Measurements from ENCODE around the gene MAPT.

MAPT gene

DNA sequence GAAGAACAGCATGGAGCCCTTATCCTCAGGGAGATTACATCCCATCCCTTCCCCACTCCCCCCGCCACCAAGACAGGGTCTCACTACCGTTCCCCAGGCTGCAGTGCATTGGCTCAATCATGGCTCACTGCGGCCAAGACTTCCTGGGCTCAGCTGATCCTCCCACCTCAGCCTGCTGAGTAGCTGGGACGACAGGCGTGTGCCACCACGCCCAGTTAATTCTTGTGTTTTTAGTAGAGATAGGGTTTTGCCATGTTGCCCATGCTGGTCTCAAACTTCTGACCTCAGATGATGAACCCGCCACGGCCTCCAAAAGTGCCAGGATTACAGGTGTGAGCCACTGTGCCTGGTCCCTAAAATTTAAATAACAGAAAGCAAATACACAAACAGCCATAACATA lies 153.5 kb downstream of the MAPT start:
- H3K27me3 ChIP-seq (ENCODE audit: control insufficient read depth in 1 of 2, insufficient read depth in 1 of 2, low read length in 2 of 2), result no peaks in the 10 kb centered on the region
- H3K36me3 ChIP-seq (ENCODE audit: control insufficient read depth in 1 of 2, insufficient read depth in 2 of 2, low read depth in 1 of 2, low read length in 2 of 2), result peaks cover 28 to 76% of the 10 kb centered on the region in 2 experiments
- no peak overlapping the region for H3K4me3 ChIP-seq (ENCODE audit: insufficient read depth in 1 of 2, low read depth in 1 of 2, low read length in 2 of 2)
- H2BK15ac ChIP-seq (ENCODE audit: low read depth, poor library complexity, severe bottlenecking), result no peak overlapping the region
- no peak overlapping the region for H3K9ac ChIP-seq (ENCODE audit: low read length)
- H3K9me3 ChIP-seq (ENCODE audit: control insufficient read depth, low read length), result no peaks in the 10 kb centered on the region
- H3K4me1 ChIP-seq (ENCODE audit: control insufficient read depth, insufficient read depth, low read depth, low read length), result no peaks in the 10 kb centered on the region
- no peak for DNase-seq
- H3K79me1 ChIP-seq (replicated peaks; ENCODE audit: low read length, poor library complexity, severe bottlenecking), result peaks cover 23% of the 10 kb centered on the region
- no peak overlapping the region for H4K8ac ChIP-seq (ENCODE audit: low read length)
- H4K91ac ChIP-seq (ENCODE audit: low read length), result no peak overlapping the region
- H3K14ac ChIP-seq (ENCODE audit: low read length in 2 of 2), result no peak overlapping the region
- no peak overlapping the region for H2BK5ac ChIP-seq (ENCODE audit: low read depth, low read length, poor library complexity, severe bottlenecking)
- H3K4ac ChIP-seq (ENCODE audit: low read depth in 1 of 2, low read length in 2 of 2), result no peak overlapping the region
- H3K4me2 ChIP-seq (ENCODE audit: low read length, poor library complexity, severe bottlenecking), result no peak overlapping the region
- WGBS, result 96% methylated on average over 8 of the region's 8 CpGs
- H2AK5ac ChIP-seq (ENCODE audit: low read length, severe bottlenecking), result no peak overlapping the region
- H2AFZ ChIP-seq (ENCODE audit: low read depth, low read length), result no peak overlapping the region
- no peak overlapping the region for H2BK120ac ChIP-seq (ENCODE audit: low read depth, low read length)
- H3K18ac ChIP-seq (ENCODE audit: low read depth in 1 of 2, low read length in 2 of 2), result no peak overlapping the region
- H2BK12ac ChIP-seq (ENCODE audit: low read length in 2 of 2), result no peak overlapping the region
- H3K27ac ChIP-seq (ENCODE audit: low read length, poor library complexity, severe bottlenecking), result no peak overlapping the region
- no peak overlapping the region for H3K23ac ChIP-seq (ENCODE audit: low read length in 2 of 2)

DNA sequence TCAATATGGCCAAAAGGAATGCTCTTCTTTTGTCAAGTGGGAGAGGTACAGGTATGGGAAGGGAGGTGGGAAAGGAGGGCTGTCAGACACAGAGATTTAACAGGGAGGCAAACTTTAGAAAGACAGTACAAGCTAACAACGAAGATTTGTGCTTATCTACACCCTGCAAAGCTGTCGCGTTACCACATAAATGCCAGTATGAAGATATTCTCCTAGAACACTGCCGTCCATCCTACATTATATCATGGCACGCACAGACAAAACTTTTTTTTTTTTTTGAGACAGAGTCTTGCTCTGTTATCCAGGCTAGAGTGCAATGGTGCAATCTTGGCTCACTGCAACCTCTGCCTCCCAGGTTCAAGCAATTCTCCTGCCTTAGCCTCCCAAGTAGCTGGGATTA lies 155.3 kb downstream of the MAPT start:
- Histone ChIP-seq H3K79me1 (replicated peaks; ENCODE audit: low read length, poor library complexity, severe bottlenecking) (peaks cover 20% of the 10 kb centered on the region), H3K27me3 (ENCODE audit: control insufficient read depth in 1 of 2, insufficient read depth in 1 of 2, low read length in 2 of 2) (no peaks in the 10 kb centered on the region), H3K4me1 (ENCODE audit: control insufficient read depth, insufficient read depth, low read depth, low read length) (no peaks in the 10 kb centered on the region), H3K9ac (ENCODE audit: low read length) (no peak overlapping the region), H3K4ac (ENCODE audit: low read depth in 1 of 2, low read length in 2 of 2) (no peak overlapping the region), H2AFZ (ENCODE audit: low read depth, low read length) (no peak overlapping the region), H3K18ac (ENCODE audit: low read depth in 1 of 2, low read length in 2 of 2) (no peak overlapping the region), H3K9me3 (ENCODE audit: control insufficient read depth, low read length) (no peaks in the 10 kb centered on the region), H2AK5ac (ENCODE audit: low read length, severe bottlenecking) (no peak overlapping the region), H4K91ac (ENCODE audit: low read length) (no peak overlapping the region), H2BK12ac (ENCODE audit: low read length in 2 of 2) (no peak overlapping the region), H3K14ac (ENCODE audit: low read length in 2 of 2) (no peak overlapping the region), H3K27ac (ENCODE audit: low read length, poor library complexity, severe bottlenecking) (no peak overlapping the region), H4K8ac (ENCODE audit: low read length) (no peak overlapping the region), H3K36me3 (ENCODE audit: control insufficient read depth in 1 of 2, insufficient read depth in 2 of 2, low read depth in 1 of 2, low read length in 2 of 2) (peaks cover 32 to 66% of the 10 kb centered on the region in 2 experiments), H2BK5ac (ENCODE audit: low read depth, low read length, poor library complexity, severe bottlenecking) (no peak overlapping the region), H3K4me2 (ENCODE audit: low read length, poor library complexity, severe bottlenecking) (no peak overlapping the region), H3K4me3 (ENCODE audit: insufficient read depth in 1 of 2, low read depth in 1 of 2, low read length in 2 of 2) (no peak overlapping the region), H2BK120ac (ENCODE audit: low read depth, low read length) (no peak overlapping the region), H3K23ac (ENCODE audit: low read length in 2 of 2) (no peak overlapping the region), H2BK15ac (ENCODE audit: low read depth, poor library complexity, severe bottlenecking) (no peak overlapping the region)
- WGBS, result 100% methylated on average over 5 of the region's 5 CpGs
- no peak for DNase-seq

DNA sequence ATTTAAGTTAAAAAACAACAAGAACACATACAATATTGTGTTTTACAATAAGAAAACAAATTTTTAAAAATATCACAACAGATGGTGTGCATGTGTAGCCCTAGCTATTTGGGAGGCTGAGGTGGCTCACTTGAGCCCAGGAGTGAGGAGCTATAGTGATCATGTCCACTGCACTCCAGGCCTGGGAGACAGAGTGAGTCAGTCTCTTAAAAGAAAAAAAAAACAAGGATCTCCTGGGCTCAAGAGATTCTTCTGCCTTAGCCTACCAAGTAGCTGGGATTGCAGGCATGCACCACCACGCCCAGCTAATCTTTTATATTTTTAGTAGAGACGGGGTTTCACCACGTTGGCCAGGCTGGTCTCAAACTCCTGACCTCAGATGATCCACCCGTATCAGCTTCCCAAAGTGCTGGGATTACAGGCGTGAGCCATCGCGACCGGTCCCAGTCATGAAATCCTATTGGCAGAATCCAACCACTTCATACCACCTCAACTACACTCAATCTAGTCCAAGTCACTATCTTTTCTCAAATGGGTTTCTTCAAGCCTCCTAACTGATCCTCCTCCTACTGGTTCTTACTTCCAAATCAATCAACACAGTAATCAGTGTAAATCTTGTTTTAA lies 159.7 kb downstream of the MAPT start:
- H2AFZ ChIP-seq (ENCODE audit: low read depth, low read length), result no peak overlapping the region
- H2BK5ac ChIP-seq (ENCODE audit: low read depth, low read length, poor library complexity, severe bottlenecking), result no peak overlapping the region
- H3K27ac ChIP-seq (ENCODE audit: low read length, poor library complexity, severe bottlenecking), result no peak overlapping the region
- H3K18ac ChIP-seq (ENCODE audit: low read depth in 1 of 2, low read length in 2 of 2), result no peak overlapping the region
- 88% methylated on average over 8 of the region's 8 CpGs for WGBS
- H4K8ac ChIP-seq (ENCODE audit: low read length), result no peak overlapping the region
- no peaks in the 10 kb centered on the region for H3K9me3 ChIP-seq (ENCODE audit: control insufficient read depth, low read length)
- peaks cover 2% of the 10 kb centered on the region for H3K4me1 ChIP-seq (ENCODE audit: control insufficient read depth, insufficient read depth, low read depth, low read length)
- no peak overlapping the region for H2AK5ac ChIP-seq (ENCODE audit: low read length, severe bottlenecking)
- peak; percentile 13 for DNase-seq
- H3K4me3 ChIP-seq (ENCODE audit: insufficient read depth in 1 of 2, low read depth in 1 of 2, low read length in 2 of 2), result no peak overlapping the region
- H4K91ac ChIP-seq (ENCODE audit: low read length), result no peak overlapping the region
- no peak overlapping the region for H2BK15ac ChIP-seq (ENCODE audit: low read depth, poor library complexity, severe bottlenecking)
- H3K36me3 ChIP-seq (ENCODE audit: control insufficient read depth in 1 of 2, insufficient read depth in 2 of 2, low read depth in 1 of 2, low read length in 2 of 2), result peaks cover 16 to 33% of the 10 kb centered on the region in 2 experiments
- no peak overlapping the region for H2BK12ac ChIP-seq (ENCODE audit: low read length in 2 of 2)
- no peak overlapping the region for H3K4ac ChIP-seq (ENCODE audit: low read depth in 1 of 2, low read length in 2 of 2)
- no peak overlapping the region for H3K14ac ChIP-seq (ENCODE audit: low read length in 2 of 2)
- no peak overlapping the region for H2BK120ac ChIP-seq (ENCODE audit: low read depth, low read length)
- H3K27me3 ChIP-seq (ENCODE audit: control insufficient read depth in 1 of 2, insufficient read depth in 1 of 2, low read length in 2 of 2), result no peaks in the 10 kb centered on the region
- H3K4me2 ChIP-seq (ENCODE audit: low read length, poor library complexity, severe bottlenecking), result no peak overlapping the region
- no peak overlapping the region for H3K9ac ChIP-seq (ENCODE audit: low read length)
- no peak overlapping the region for H3K23ac ChIP-seq (ENCODE audit: low read length in 2 of 2)
- peaks cover 12% of the 10 kb centered on the region for H3K79me1 ChIP-seq (replicated peaks; ENCODE audit: low read length, poor library complexity, severe bottlenecking)

DNA sequence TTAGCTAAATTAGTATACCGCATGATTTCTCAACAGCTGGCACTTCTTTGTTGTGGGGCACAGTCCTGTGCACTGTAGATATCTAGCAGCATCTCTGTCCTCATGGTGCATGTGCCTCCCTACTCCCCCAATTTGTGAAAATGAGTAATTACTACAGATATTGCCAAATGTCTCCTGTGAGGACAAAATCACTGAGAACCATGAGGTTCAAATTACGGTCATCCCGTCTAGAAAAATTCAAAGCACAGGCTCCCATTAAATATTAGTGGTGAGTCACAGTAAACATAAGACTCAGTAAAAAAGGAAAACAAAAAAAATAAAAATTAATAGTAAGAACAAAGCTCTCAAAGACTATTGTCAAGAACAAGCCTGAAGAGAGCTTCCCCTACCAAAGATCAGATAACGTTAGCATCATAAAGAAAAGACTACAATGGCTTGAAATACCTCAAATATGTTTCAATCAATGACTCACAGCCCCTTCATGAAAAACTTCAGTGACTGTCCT lies 162.5 kb downstream of the MAPT start:
- H3K27me3 ChIP-seq (ENCODE audit: control insufficient read depth in 1 of 2, insufficient read depth in 1 of 2, low read length in 2 of 2), result no peaks in the 10 kb centered on the region
- no peak overlapping the region for H3K4ac ChIP-seq (ENCODE audit: low read depth in 1 of 2, low read length in 2 of 2)
- peaks cover 11% of the 10 kb centered on the region for H3K79me1 ChIP-seq (replicated peaks; ENCODE audit: low read length, poor library complexity, severe bottlenecking)
- H4K91ac ChIP-seq (ENCODE audit: low read length), result no peak overlapping the region
- no peak overlapping the region for H2AK5ac ChIP-seq (ENCODE audit: low read length, severe bottlenecking)
- no peak overlapping the region for H3K14ac ChIP-seq (ENCODE audit: low read length in 2 of 2)
- H2AFZ ChIP-seq (ENCODE audit: low read depth, low read length), result no peak overlapping the region
- H4K8ac ChIP-seq (ENCODE audit: low read length), result no peak overlapping the region
- peaks cover 4% of the 10 kb centered on the region for H3K4me1 ChIP-seq (ENCODE audit: control insufficient read depth, insufficient read depth, low read depth, low read length)
- H2BK120ac ChIP-seq (ENCODE audit: low read depth, low read length), result no peak overlapping the region
- no peak overlapping the region for H3K9ac ChIP-seq (ENCODE audit: low read length)
- 66% methylated on average over 2 of the region's 4 CpGs for WGBS
- H3K4me3 ChIP-seq (ENCODE audit: insufficient read depth in 1 of 2, low read depth in 1 of 2, low read length in 2 of 2), result no peak overlapping the region
- peaks cover 7 to 25% of the 10 kb centered on the region in 2 experiments for H3K36me3 ChIP-seq (ENCODE audit: control insufficient read depth in 1 of 2, insufficient read depth in 2 of 2, low read depth in 1 of 2, low read length in 2 of 2)
- H3K18ac ChIP-seq (ENCODE audit: low read depth in 1 of 2, low read length in 2 of 2), result no peak overlapping the region
- no peak overlapping the region for H2BK15ac ChIP-seq (ENCODE audit: low read depth, poor library complexity, severe bottlenecking)
- H3K23ac ChIP-seq (ENCODE audit: low read length in 2 of 2), result no peak overlapping the region
- no peak overlapping the region for H2BK5ac ChIP-seq (ENCODE audit: low read depth, low read length, poor library complexity, severe bottlenecking)
- DNase-seq, result peak; percentile 41
- H3K27ac ChIP-seq (ENCODE audit: low read length, poor library complexity, severe bottlenecking), result no peak overlapping the region
- H3K9me3 ChIP-seq (ENCODE audit: control insufficient read depth, low read length), result no peaks in the 10 kb centered on the region
- H3K4me2 ChIP-seq (ENCODE audit: low read length, poor library complexity, severe bottlenecking), result no peak overlapping the region
- H2BK12ac ChIP-seq (ENCODE audit: low read length in 2 of 2), result no peak overlapping the region
